B cell (primary cell): ENCODE results near the gene HOXB3. TPM values are rescaled to one million over a fixed set of nuclear protein-coding genes. Genes with fewer than 3 reads are reported as not detected.
A peak's percentile ranks its signal among the peaks of the same experiment; 100 is the strongest.

Source experiments
- ATAC-seq: fragments of 200-7000 bp; cut with Tn5 transposase; one replicate; pipeline ENCODE4 v1.10.0; 2021; ENCODE audit warnings: low read depth, mild to moderate bottlenecking, moderate number of reproducible peaks, moderate library complexity
- CTCF ChIA-PET: fragments of 350-600 bp; sonication (Branson Sonifier 250); formaldehyde crosslinking; loops from one replicate; lab custom pipeline; 2021; ENCODE audit warnings: antibody characterized with exemption, inconsistent platforms; lab: Charles Lee
- POLR2A ChIA-PET: fragments of 350-600 bp; sonication (Branson Sonifier 250); formaldehyde crosslinking; loops from one replicate; lab custom pipeline; 2021; ENCODE audit warnings: antibody characterized with exemption; lab: Charles Lee
- DNase-seq: peaks from one replicate; pipeline ENCODE4 v3.0.0; 2013
- H2AFZ ChIP-seq: 2 replicates; pipeline ENCODE4 v1.6.1; 2012; ENCODE audit warnings: mild to moderate bottlenecking, low read depth, low read length; ENCODE audit not compliant: insufficient read depth, poor library complexity, severe bottlenecking
- H3K27ac ChIP-seq, 2 donors: 1 replicate in 1 of 2; 2 replicates in 1 of 2; pipeline ENCODE4 v1.5.1; 2012 to 2013; ENCODE audit warnings: low read length in 2 of 2, mild to moderate bottlenecking in 2 of 2, moderate library complexity in 1 of 2
- H3K27me3 ChIP-seq, 4 experiments: fragments of 200-600 bp in 1 of 4; sonication (generic) in 1 of 4; replicated peaks in 1 of 4; 1 replicate in 2 of 4; 2 replicates in 2 of 4; pipeline versions ENCODE4 v1.6.1 to v1.7.0; 2013 to 2016; ENCODE audit warnings: low read length in 3 of 4, mild to moderate bottlenecking in 2 of 4, mixed read lengths in 1 of 4, moderate library complexity in 1 of 4; ENCODE audit not compliant: insufficient read depth in 4 of 4, control insufficient read depth in 3 of 4; ENCODE audit errors: control extremely low read depth in 1 of 4
- H3K36me3 ChIP-seq, 2 experiments: replicated peaks in 1 of 2; 1 replicate in 1 of 2; 2 replicates in 1 of 2; pipeline versions ENCODE4 v1.6.1 to v1.7.1; 2013; ENCODE audit warnings: low read length in 1 of 2; ENCODE audit not compliant: insufficient read depth in 2 of 2, control insufficient read depth in 1 of 2; ENCODE audit errors: control extremely low read depth in 1 of 2, extremely low read depth in 1 of 2
- H3K4me1 ChIP-seq, 2 donors: fragments of 200-600 bp in 1 of 2; sonication (generic) in 1 of 2; 1 replicate in 1 of 2; 2 replicates in 1 of 2; pipeline versions ENCODE4 v1.5.1 to v1.6.1; 2013 to 2017; ENCODE audit warnings: low read length in 2 of 2; ENCODE audit not compliant: control insufficient read depth in 2 of 2, insufficient read depth in 2 of 2
- H3K4me2 ChIP-seq: replicated peaks from 2 replicates; pipeline ENCODE3; 2012; ENCODE audit warnings: mild to moderate bottlenecking, low read depth, low read length; ENCODE audit not compliant: poor library complexity, severe bottlenecking
- H3K4me3 ChIP-seq, 5 experiments: fragments of 200-600 bp in 1 of 5; sonication (generic) in 1 of 5; 1 replicate in 3 of 5; 2 replicates in 2 of 5; pipeline versions ENCODE4 v1.5.1 to v1.7.0; 2011 to 2016; ENCODE audit warnings: low read length in 4 of 5, mild to moderate bottlenecking in 4 of 5, low read depth in 2 of 5, control low read depth in 1 of 5, moderate library complexity in 1 of 5; ENCODE audit not compliant: insufficient read depth in 1 of 5; ENCODE audit errors: control extremely low read depth in 1 of 5, extremely low read depth in 1 of 5
- H3K79me2 ChIP-seq: fragments of 200-600 bp; sonication (generic); one replicate; pipeline ENCODE4 v1.6.0; 2016; ENCODE audit warnings: low read length; ENCODE audit not compliant: control insufficient read depth, insufficient read depth
- H3K9ac ChIP-seq: fragments of 200-600 bp; sonication (generic); 2 replicates; pipeline ENCODE4 v1.6.1; 2017; ENCODE audit warnings: mild to moderate bottlenecking, low read length, moderate library complexity
- H3K9me3 ChIP-seq, 3 donors: one replicate each; pipeline versions ENCODE4 v1.6.1 to v1.7.1; 2013; ENCODE audit warnings: low read length in 2 of 3; ENCODE audit not compliant: control insufficient read depth in 2 of 3, insufficient read depth in 1 of 3; ENCODE audit errors: control extremely low read depth in 1 of 3
- H4K20me1 ChIP-seq: 2 replicates; pipeline ENCODE4 v1.6.0; 2012; ENCODE audit warnings: mild to moderate bottlenecking, low read length; ENCODE audit not compliant: insufficient read depth, control insufficient read depth, poor library complexity, severe bottlenecking
- H3K27ac Mint-ChIP-seq: one replicate; pipeline ENCODE4 v1.8.0; 2021; ENCODE audit warnings: mixed read lengths
- H3K27me3 Mint-ChIP-seq: one replicate; pipeline ENCODE4 v1.8.0; 2021; ENCODE audit warnings: mixed read lengths
- H3K4me1 Mint-ChIP-seq: one replicate; pipeline ENCODE4 v1.8.0; 2021; ENCODE audit warnings: mixed read lengths
- H3K4me3 Mint-ChIP-seq: one replicate; pipeline ENCODE4 v1.8.0; 2021; ENCODE audit warnings: mixed read lengths
- H3K9me3 Mint-ChIP-seq: one replicate; pipeline ENCODE4 v1.8.0; 2022; ENCODE audit warnings: mixed read lengths; ENCODE audit not compliant: insufficient read depth
- EZH2 ChIP-seq: IDR thresholded peaks from 2 replicates; pipeline ENCODE4 v1.6.1; 2012; ENCODE audit warnings: borderline replicate concordance, low read depth, mild to moderate bottlenecking, moderate library complexity, low read length; ENCODE audit not compliant: insufficient read depth, poor library complexity, severe bottlenecking
- WGBS: methylation state at CpG from one replicate; pipeline ENCODE4 v1.1.5; 2013; ENCODE audit warnings: missing lambda C conversion rate; ENCODE audit not compliant: insufficient coverage; 5-methylcytosine and 5-hydroxymethylcytosine counted together
- intact Hi-C: fragments of 100-400 bp; cut with micrococcal nuclease; formaldehyde crosslinking; loops from one replicate; pipeline ENCODE4 v1.10.0; 2022
- polyA plus RNA-seq: library from polyadenylated mRNA; depleted of rRNA; stranded (reverse); fragments of >200 nt; gene quantifications from 2 replicates; pipeline ENCODE4 v1.2.3, GENCODE V29; 2012
- total RNA-seq, 2 donors: library from RNA; stranded (reverse); fragments of 120-200 nt in 1 of 2; gene quantifications; 1 replicate in 1 of 2; 2 replicates in 1 of 2; pipeline versions ENCODE4 v1.2.3 to v1.2.4, GENCODE V29; 2013 to 2022
- TF ChIP-seq, protein P1 (sequence below): fragments of 200-600 bp; IDR thresholded peaks from one replicate; pipeline ENCODE4 v1.8.0; 2022; ENCODE audit warnings: antibody characterized with exemption, mild to moderate bottlenecking

The HOXB3 gene
- total and polyA plus RNA-seq, 2 donors (not counting 1 experiment from before 2014, with no cell fraction given) = 3.0 to 4.0 TPM

DNA sequence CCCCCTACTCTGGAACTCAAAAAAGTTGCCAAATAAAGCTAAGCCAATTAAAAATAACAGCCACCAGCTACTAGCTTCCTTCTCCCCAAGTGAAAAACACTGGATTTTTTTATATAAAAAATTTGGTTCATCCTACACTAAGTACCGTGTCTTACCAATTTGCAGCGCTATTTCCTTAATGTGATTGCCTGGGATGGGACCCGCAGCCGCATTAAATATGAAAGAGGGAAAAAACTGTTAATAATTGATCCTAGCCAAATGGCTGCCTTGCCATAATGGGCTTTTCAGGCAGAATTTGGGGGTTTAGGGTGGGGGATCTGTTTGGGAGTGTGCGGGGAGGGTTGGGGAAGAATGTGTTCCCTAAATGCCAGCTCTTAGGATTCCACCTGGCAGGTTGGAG is 34.1 kb upstream of the HOXB3 start:
- Histone ChIP-seq H3K9ac (no peak overlapping the region), H3K4me2 (no peak overlapping the region)
- 90% methylated on average over 3 of the region's 5 CpGs for WGBS

DNA sequence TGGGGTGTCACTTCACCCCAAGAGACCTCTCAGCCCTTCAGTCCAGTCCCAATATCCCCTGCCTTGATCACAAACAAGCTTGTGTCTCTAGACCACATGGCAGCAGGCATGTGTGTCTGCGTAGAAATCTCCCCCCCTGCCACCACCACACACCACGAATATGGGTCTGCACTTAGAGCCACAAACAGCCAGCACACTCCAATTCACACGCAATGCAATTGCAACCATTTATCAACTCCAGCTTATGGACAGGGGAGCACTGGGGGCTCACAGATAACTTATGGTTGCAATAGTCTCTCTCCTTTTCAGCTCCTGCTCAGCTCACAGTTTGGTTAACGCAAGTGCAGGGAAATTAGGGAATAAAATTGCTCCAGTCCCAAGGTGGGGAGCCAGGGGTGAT is 33.5 kb upstream of the HOXB3 start:
- no peak overlapping the region for H3K27ac Mint-ChIP-seq
- Histone ChIP-seq H3K4me2 (no peak overlapping the region), H2AFZ (no peak overlapping the region), H4K20me1 (no peaks in the 10 kb centered on the region), H3K9ac (no peak overlapping the region), H3K36me3 (no peaks in the 10 kb centered on the region), H3K9me3 (peaks cover 0 to 9% (median 0%) of the 10 kb centered on the region in 3 donors), H3K27ac (no peak overlapping the region), H3K4me3 (no peak overlapping the region), H3K27me3 (peaks cover 0 to 95% (median 64%) of the 10 kb centered on the region in 4 experiments), H3K79me2 (no peaks in the 10 kb centered on the region), H3K4me1 (peaks cover 31 to 35% of the 10 kb centered on the region in 2 donors)
- no peak overlapping the region for H3K4me3 Mint-ChIP-seq
- CTCF ChIA-PET = interaction anchor here (0.7 to 2.7 kb wide), 7 partner anchors 9 to 597 kb away, joined by 3 to 11 read pairs (median 3); no protein-coding TSS in a partner anchor
- peaks cover 22% of the 10 kb centered on the region for H3K4me1 Mint-ChIP-seq
- no peak for TF ChIP-seq EZH2
- TF ChIP-seq, protein P1, sequence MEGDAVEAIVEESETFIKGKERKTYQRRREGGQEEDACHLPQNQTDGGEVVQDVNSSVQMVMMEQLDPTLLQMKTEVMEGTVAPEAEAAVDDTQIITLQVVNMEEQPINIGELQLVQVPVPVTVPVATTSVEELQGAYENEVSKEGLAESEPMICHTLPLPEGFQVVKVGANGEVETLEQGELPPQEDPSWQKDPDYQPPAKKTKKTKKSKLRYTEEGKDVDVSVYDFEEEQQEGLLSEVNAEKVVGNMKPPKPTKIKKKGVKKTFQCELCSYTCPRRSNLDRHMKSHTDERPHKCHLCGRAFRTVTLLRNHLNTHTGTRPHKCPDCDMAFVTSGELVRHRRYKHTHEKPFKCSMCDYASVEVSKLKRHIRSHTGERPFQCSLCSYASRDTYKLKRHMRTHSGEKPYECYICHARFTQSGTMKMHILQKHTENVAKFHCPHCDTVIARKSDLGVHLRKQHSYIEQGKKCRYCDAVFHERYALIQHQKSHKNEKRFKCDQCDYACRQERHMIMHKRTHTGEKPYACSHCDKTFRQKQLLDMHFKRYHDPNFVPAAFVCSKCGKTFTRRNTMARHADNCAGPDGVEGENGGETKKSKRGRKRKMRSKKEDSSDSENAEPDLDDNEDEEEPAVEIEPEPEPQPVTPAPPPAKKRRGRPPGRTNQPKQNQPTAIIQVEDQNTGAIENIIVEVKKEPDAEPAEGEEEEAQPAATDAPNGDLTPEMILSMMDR = no peak
- H3K27me3 Mint-ChIP-seq = peaks cover 75% of the 10 kb centered on the region
- POLR2A ChIA-PET = no interaction called here
- DNase-seq (no peak), ATAC-seq (no peak)
- 76% methylated on average over 3 of the region's 4 CpGs for whole genome bisulfite sequencing
- intact Hi-C loops = no loop called here
- H3K9me3 Mint-ChIP-seq = no peaks in the 10 kb centered on the region

More for the DNA sequence above, 34.1 kb upstream of the HOXB3 start:
- ChIA-PET CTCF (interaction anchor here (0.7 to 1.5 kb wide), 5 partner anchors 10 to 598 kb away, joined by 3 read pairs; no protein-coding TSS in a partner anchor), POLR2A (interaction anchor here (0.6 kb wide), 1 partner anchor 149 kb away, joined by 4 read pairs; no protein-coding TSS in a partner anchor)
- Mint-ChIP-seq H3K4me1 (peaks cover 21% of the 10 kb centered on the region), H3K27me3 (peaks cover 75% of the 10 kb centered on the region), H3K4me3 (peak overlapping the region; percentile 64), H3K27ac (no peak overlapping the region), H3K9me3 (no peaks in the 10 kb centered on the region)
- no peak for DNase-seq
- H3K4me3 ChIP-seq = no peak overlapping the region
- no peaks in the 10 kb centered on the region for H3K79me2 ChIP-seq
- no peak for TF ChIP-seq EZH2
- TF ChIP-seq, protein P1 = no peak
- H2AFZ ChIP-seq = no peak overlapping the region
- H3K4me1 ChIP-seq = peaks cover 26 to 30% of the 10 kb centered on the region in 2 donors
- peaks cover 0 to 95% (median 68%) of the 10 kb centered on the region in 4 experiments for H3K27me3 ChIP-seq
- H3K27ac ChIP-seq = no peak overlapping the region
- peaks cover 0 to 9% (median 0%) of the 10 kb centered on the region in 3 donors for H3K9me3 ChIP-seq
- no peak for ATAC-seq
- H3K36me3 ChIP-seq = no peaks in the 10 kb centered on the region
- no peaks in the 10 kb centered on the region for H4K20me1 ChIP-seq
- intact Hi-C loops = no loop called here
